Measurements from ENCODE around the gene CFAP46. TPM values are rescaled to one million over a fixed set of nuclear protein-coding genes. Genes with fewer than 3 reads are reported as not detected.

CFAP46 gene
- total and polyA plus RNA-seq, 12 donors, result 0.15 to 5.5 (median 1.1) TPM; not detected in 3

DNA sequence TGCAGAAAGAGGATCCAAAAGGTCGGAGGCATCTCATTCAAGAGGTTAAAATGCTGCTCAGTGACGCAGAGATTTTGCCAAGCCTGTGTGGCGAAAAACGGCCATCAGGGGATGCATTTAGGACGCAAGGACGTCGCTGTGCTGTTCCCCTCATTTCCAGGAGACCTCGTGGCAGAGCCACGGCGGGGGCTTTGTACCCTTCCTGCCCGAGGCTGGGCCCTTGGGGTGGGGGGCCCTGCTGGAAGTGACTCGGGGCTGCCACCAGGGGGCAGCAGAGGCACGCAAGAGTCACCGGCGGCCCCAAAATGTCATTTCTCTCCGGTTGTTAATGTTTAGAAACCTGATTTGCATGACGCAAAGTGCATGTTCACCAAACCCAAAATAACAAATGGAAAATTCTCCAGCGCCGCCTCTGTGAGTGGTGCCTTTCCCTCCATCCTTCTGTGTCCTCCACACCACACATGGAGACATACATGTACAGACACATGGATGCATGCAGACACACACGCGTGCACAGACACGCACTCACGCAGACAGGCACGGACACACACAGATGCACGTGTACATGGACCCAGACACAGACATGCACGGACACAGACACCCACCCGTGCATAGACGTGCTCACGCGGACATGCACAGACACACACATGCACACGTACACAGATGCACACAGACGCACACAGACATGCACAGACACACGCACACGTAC, 105.4 kb downstream of the CFAP46 start:
- intact Hi-C loops (cut with DNase I), result loop anchor here in 1 of 2 donors (5.0 kb wide), 1 partner anchor 285 kb away; no protein-coding TSS in a partner anchor
- 33 to 40% (median 39%) methylated on average over 30 to 34 of the region's 34 CpGs for WGBS, 4 donors
- TF ChIP-seq POLR2A (IDR thresholded peaks at IDR 0.05), result no peak
- TF ChIP-seq, protein P1, sequence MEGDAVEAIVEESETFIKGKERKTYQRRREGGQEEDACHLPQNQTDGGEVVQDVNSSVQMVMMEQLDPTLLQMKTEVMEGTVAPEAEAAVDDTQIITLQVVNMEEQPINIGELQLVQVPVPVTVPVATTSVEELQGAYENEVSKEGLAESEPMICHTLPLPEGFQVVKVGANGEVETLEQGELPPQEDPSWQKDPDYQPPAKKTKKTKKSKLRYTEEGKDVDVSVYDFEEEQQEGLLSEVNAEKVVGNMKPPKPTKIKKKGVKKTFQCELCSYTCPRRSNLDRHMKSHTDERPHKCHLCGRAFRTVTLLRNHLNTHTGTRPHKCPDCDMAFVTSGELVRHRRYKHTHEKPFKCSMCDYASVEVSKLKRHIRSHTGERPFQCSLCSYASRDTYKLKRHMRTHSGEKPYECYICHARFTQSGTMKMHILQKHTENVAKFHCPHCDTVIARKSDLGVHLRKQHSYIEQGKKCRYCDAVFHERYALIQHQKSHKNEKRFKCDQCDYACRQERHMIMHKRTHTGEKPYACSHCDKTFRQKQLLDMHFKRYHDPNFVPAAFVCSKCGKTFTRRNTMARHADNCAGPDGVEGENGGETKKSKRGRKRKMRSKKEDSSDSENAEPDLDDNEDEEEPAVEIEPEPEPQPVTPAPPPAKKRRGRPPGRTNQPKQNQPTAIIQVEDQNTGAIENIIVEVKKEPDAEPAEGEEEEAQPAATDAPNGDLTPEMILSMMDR (IDR thresholded peaks at IDR 0.05), result peak; percentile 69 to 95 (median 80)

GRCh38 chr10:132836248-132836831, 106.0 kb downstream of the CFAP46 start:
- Histone ChIP-seq H3K36me3 (replicated peaks in 1 of 2) (no peaks in the 10 kb centered on the region), H3K4me3 (no peak overlapping the region), H3K27me3 (peaks cover 19% of the 10 kb centered on the region), H3K9me3 (replicated peaks in 1 of 3) (no peaks in the 10 kb centered on the region), H3K4me1 (replicated peaks in 1 of 2) (no peaks in the 10 kb centered on the region), H3K27ac (no peak overlapping the region)
- intact Hi-C loops (cut with DNase I), result loop anchor here in 1 of 2 donors (5.0 kb wide), 1 partner anchor 286 kb away; no protein-coding TSS in a partner anchor
- peak; percentile 48 to 87 (median 73) for DNase-seq
- WGBS, 4 donors, result 20 to 47% (median 39%) methylated on average over 4 to 27 of the region's 27 CpGs
- TF ChIP-seq POLR2A (IDR thresholded peaks at IDR 0.05), result no peak
- TF ChIP-seq, protein P1 (IDR thresholded peaks at IDR 0.05), result no peak

More for the DNA sequence above, 105.4 kb downstream of the CFAP46 start:
- Histone ChIP-seq H3K4me3 (no peak overlapping the region), H3K27ac (no peak overlapping the region), H3K4me1 (replicated peaks in 1 of 2) (no peaks in the 10 kb centered on the region), H3K9me3 (replicated peaks in 1 of 3) (peaks cover 0 to 2% (median 0%) of the 10 kb centered on the region in 3 donors), H3K27me3 (peaks cover 20% of the 10 kb centered on the region), H3K36me3 (replicated peaks in 1 of 2) (no peaks in the 10 kb centered on the region)
- peak in 6 of 7 donors; percentile 22 to 53 (median 32) for DNase-seq

GRCh38 chr10:132835848-132836233, 106.5 kb downstream of the CFAP46 start:
- intact Hi-C loops (cut with DNase I), result loop anchor here in 1 of 2 donors (5.0 kb wide), 1 partner anchor 286 kb away; no protein-coding TSS in a partner anchor
- no peaks in the 10 kb centered on the region for H3K4me1 ChIP-seq (replicated peaks in 1 of 2)
- TF ChIP-seq, protein P1 (IDR thresholded peaks at IDR 0.05), result no peak
- TF ChIP-seq POLR2A (IDR thresholded peaks at IDR 0.05), result no peak
- H3K36me3 ChIP-seq (replicated peaks in 1 of 2), result no peaks in the 10 kb centered on the region
- no peak overlapping the region for H3K27ac ChIP-seq
- 38 to 92% (median 60%) methylated on average over 2 to 15 of the region's 18 CpGs for WGBS, 4 donors
- H3K4me3 ChIP-seq, result no peak overlapping the region
- DNase-seq, result no peak
- no peaks in the 10 kb centered on the region for H3K9me3 ChIP-seq (replicated peaks in 1 of 3)
- H3K27me3 ChIP-seq, result peaks cover 19% of the 10 kb centered on the region

Measured in adrenal gland (tissue), 12 donors.